SKM-1 treated with dmso at 0.1 percent for 144 hours (cell line): ENCODE measurements around the gene RNU6-1.

Source experiments
- DNase-seq: peaks from one replicate; lab custom pipeline; 2025; ENCODE audit not compliant: unreplicated experiment; lab: John Stamatoyannopoulos, UW

Gene RNU6-1

DNA sequence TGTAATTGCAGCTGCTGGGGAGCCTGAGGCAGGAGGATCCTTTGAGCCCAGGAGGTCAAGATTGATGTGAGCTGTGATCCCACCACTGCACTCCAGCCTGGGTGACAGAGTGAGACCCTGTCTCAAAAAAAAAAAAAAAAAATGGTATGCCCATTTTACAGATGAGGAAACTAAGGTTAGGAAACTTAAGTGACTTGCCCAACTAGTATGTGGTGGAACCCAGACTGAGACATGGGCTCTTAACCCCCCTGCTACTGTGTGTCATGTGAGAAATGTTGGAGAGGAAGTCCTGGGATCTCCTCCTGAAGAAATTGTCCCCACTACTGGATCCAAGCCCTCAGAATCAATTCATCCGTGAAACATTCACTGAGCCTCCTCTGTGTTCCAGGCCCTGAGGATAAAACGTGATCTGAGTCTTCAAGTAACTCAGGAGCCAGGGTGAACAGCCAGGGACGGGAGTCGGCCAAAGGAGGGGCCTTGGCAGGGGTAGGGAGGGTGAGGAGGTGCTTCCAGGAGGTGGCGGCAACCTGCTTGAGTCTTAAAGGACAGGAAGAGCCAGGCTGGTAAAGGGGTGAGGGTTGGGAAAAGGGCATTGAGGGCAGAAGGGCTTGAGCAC, 19.6 kb upstream of the RNU6-1 start:
- no peak for DNase-seq

- no peak for DNase-seq
These were observed 17.4 kb upstream of the RNU6-1 start for GRCh38 chr15:67857220-67857619.

DNA sequence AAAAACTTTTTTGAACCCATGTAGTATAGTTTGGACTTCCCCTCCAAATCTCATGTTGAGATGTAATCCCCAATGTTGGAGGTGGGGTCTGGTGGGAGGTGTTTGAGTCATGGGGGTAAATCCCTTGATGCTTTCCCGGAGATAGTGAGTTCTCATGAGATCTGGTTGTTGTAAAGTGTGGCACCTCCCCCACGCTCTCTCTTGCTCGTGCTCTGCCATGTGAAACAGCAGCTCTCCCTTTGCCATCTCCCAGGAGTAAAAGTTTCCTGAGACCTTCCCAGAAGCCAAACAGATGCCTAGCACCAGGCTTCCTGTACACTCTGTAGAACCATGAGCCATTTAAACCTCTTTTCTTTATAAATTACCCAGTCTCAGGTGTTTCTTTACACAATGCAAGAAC, 16.0 kb upstream of the RNU6-1 start:
- no peak for DNase-seq

DNA sequence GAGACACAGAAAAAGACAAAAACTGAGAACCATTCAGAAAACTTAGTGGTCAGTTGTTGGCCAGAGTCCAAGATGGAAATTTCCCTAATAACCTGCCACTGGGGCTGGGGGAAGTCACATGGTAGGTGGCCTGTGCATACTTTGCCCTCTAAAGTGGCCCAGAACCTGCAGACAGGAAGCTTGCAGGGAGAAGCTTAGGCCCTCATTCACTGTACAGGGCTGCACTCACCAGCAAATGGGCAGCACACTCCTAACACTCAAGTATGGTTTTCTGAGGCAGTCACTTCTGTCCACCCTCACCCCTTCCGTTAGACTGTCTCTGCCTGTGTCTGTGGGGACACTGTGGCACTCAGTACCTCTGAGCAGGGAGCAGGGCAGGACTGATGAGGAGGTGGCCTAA, 14.5 kb upstream of the RNU6-1 start:
- DNase-seq = no peak

DNA sequence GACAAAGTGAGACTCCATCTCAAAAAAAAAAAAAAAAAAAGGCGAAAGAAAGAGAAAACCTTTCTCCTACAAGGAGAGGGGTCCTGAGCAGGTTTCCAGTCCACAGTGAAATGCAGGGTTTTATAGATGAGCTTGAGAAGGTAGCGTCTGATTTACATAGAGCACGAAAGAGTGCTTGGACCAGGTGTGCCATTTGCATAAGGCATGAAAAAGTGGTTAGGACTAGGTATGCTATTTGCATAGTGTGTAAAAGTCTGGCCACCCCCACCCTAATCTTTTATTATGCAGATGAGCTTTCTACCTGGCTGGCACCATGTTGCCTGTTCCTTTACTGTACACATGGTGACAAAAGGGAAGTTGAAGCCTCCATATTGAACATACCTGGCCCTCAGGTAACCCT, 13.6 kb upstream of the RNU6-1 start:
- no peak for DNase-seq

DNA sequence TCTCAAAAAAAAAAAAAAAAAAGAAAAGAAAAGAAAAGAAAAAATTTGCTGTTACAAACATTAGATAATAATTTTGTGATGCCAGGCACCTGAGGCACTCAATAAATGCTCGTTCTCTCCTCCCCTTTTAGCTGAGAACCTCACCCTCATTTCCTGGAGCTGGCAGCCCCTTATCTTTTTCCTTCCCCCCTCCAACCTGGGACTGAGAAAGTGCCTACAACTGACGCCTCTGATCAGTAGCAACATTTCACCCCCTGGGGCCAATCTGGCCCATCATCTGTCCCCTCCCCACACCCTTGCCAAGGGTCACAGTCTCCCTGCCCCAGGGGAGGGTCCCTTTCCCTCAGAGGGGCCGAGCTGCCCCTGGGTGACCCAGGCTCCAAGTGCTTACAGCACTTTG, 12.6 kb upstream of the RNU6-1 start:
- no peak for DNase-seq

GRCh38 chr15:67850994-67851571, 11.2 kb upstream of the RNU6-1 start:
- DNase-seq = peak; percentile 85

GRCh38 chr15:67850336-67850735, 10.5 kb upstream of the RNU6-1 start:
- no peak for DNase-seq

DNA sequence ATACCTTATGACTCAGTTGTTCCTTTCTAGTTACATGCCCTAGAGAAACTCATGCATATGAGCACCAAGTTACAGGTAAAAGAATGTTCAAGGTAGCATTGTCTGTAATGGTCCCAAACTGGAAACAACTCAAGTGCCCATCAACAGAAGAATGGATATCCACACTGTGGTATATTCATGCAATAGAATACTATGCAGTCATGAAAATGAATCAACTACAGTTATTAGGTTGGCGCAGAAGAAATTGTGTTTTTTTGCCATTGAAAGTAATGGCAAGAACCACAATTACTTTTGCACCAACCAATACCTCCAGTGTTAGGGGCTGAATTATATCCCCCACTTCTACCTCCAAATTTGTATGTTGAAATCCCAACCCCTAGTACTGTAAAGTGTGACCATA, 9.7 kb upstream of the RNU6-1 start:
- no peak for DNase-seq

DNA sequence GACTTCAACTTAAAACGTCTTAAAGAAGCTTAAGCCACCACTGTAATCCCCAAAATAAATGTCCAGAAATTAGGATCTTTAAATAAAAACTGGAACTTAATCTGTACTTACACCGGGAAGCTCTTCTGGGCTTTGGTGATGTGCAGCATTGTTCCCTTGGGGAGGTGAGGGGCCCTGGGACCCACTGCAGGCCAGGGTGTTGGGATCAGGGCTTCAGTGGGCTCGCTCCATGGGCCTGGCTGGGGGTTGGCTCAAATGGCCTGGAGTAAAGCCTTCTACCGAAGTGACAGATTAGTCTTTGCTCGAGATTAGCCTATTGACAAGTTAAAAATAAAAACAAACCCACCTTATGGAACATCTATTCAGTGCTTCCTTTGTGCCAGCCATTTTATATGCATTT, 6.1 kb upstream of the RNU6-1 start:
- DNase-seq = no peak

DNA sequence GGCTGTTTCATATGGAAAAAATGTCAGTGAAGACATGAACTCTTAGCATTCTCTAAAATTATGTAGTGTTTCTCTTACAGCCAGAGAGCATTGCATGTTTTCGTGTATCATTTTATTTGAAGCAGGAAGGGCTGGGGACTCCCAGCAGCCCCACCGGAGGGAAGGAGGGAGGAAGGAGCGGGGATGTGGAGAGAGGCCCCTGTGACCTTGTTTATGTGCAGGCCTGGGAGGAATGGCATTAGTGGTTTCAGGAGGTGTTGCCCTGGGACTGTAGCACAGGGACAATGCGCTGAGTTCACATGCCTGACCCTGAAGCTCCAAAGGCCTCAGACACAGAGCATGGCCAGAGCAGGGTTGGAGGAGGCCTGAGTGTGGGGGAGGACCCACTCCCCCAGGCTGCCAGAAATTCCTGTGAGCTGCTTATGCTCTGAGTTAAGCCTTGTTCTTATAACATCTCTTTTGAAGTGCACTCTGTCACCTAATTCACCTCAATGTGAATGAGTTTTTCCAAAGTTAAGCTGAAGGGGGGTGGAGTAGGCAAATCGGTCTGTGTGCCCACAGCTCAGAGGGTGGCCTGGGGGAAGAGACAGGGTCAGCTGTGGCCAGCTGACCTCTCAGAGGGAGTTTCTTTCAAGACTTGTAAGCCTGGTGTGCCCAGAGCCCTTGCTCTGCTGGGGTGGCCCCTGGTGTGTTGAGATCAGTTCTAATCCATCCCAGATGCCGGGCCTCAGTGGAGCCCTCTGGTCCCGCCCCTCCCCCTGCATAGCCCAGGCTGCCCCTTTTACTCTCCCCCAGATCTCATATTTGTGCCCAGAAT, 3.9 kb upstream of the RNU6-1 start:
- DNase-seq = no peak

DNA sequence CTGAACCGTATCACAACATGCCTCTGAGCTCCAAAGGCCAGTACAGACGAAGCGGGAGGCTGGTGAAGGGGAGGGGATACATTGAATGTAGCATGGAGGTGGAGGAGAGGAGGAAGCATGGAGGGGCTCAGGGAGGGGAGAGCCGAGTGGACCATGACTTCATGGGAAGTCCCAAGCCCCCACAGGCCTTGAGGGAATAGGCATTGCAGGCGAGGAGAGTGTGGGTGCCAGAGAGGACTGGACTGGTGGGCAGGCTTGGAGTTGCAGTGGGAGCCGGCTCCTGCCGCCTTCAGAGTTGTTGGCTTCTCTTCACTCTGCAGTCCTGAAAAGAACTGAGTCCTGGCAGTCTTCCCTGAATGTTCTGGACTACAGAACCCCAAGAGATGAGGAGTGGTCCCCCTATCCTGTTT, 3.3 kb upstream of the RNU6-1 start:
- no peak for DNase-seq

GRCh38 chr15:67841513-67841762, 1.6 kb upstream of the RNU6-1 start:
- DNase-seq = no peak

GRCh38 chr15:67840749-67841512, 1.1 kb upstream of the RNU6-1 start:
- DNase-seq = peak; percentile 26

DNA sequence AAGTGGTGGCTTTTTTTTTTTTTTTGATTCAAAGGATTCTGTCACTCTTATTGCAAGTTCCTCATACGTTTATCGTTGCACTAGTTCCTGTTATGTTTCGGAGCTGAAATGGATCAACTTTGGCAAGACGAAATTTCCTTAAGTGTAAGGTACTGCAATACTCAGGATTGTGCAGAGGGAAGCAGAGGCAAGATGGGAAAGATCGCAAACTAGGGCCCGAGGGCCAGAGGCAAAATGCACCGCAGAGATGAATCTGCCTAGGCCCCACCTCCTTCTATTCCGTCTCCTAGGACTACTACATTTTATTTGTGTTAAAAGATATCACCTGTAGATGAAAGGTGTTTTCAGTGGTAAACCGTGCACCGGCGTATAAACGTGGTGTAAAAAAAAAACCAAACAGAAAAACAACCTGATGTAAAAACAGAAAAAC, 331 bp downstream of the RNU6-1 start:
- DNase-seq = peak; percentile 54

DNA sequence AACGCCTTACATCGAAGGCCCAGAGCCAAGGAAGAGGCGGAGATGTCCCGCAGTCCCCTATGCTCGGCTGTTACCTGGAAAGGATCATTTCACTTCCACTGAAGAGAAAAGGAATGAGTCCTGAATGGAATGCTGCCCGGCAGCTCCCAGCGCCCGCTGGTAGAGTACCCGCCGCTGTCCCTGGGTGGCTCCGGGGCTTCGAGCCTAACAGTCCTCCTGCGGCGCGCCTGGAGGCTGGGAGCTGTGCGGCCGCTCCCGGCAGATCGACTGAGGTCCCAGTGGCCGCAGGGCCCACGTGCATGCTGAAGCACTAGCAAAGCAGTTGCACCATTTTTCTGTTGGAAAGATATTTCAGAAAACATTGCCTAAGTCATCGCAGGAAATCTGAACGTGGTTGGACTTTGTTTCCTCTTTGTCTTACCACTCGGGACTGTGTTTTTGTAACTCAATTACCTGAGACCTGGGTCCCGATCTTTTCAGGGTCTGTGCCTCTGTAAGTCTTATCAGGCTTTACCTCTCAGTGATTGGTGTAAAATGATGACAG, 984 bp downstream of the RNU6-1 start:
- peak; percentile 39 for DNase-seq

- no peak for DNase-seq
These were observed 2.9 kb downstream of the RNU6-1 start for GRCh38 chr15:67836955-67837354.

GRCh38 chr15:67836477-67836876, 3.4 kb downstream of the RNU6-1 start:
- DNase-seq = peak; percentile 12

- DNase-seq = no peak
These were observed 3.8 kb downstream of the RNU6-1 start for GRCh38 chr15:67836134-67836455.

GRCh38 chr15:67835297-67836133, 4.3 kb downstream of the RNU6-1 start:
- no peak for DNase-seq
